OCI-LY7 (cell line): Measurements from ENCODE around the gene NFX1.

Experiments
- EZH2phosphoT487 ChIP-seq: fragments of 200-600 bp; sonication (generic); IDR thresholded peaks from 2 replicates; pipeline ENCODE4 v1.6.1; 2018; ENCODE audit warnings: low read depth, borderline replicate concordance, mild to moderate bottlenecking, mixed run types, antibody characterized with exemption, low read length, moderate library complexity, mixed read lengths
- TF ChIP-seq, protein P1 (sequence below): fragments of 200-600 bp; sonication (generic); conservative IDR thresholded peaks from 2 replicates; pipeline ENCODE4 v1.5.1; 2014; ENCODE audit warnings: mild to moderate bottlenecking, antibody characterized with exemption, low read length, moderate library complexity, mixed read lengths

DNA sequence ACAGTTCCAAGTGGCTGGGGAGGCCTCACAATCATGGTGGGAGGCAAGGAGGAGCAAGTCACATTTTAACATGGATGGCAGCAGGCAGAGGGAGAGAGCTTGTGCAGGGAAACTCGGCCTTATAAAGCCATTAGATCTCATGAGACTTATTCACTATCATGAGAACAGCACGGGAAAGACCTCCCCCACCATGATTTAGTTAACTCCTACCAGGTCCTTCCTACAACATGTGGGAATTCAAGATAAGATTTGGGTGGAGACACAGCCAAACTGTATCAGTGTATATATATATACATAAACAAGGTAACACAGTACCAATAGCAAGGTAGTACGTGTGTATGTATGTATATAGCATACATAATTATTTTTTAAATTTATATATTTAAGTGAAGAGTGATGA lies 50.9 kb downstream of the NFX1 start:
- TF ChIP-seq, protein P1, sequence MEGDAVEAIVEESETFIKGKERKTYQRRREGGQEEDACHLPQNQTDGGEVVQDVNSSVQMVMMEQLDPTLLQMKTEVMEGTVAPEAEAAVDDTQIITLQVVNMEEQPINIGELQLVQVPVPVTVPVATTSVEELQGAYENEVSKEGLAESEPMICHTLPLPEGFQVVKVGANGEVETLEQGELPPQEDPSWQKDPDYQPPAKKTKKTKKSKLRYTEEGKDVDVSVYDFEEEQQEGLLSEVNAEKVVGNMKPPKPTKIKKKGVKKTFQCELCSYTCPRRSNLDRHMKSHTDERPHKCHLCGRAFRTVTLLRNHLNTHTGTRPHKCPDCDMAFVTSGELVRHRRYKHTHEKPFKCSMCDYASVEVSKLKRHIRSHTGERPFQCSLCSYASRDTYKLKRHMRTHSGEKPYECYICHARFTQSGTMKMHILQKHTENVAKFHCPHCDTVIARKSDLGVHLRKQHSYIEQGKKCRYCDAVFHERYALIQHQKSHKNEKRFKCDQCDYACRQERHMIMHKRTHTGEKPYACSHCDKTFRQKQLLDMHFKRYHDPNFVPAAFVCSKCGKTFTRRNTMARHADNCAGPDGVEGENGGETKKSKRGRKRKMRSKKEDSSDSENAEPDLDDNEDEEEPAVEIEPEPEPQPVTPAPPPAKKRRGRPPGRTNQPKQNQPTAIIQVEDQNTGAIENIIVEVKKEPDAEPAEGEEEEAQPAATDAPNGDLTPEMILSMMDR = no peak
- TF ChIP-seq EZH2phosphoT487 = no peak
